ENCODE results near the gene ZDHHC18.

Gene ZDHHC18

GRCh38 chr1:26814377-26814776 lies 12.1 kb upstream of the ZDHHC18 start:
- H3K4me3 ChIP-seq (ENCODE audit: low read length in 2 of 2), result no peak overlapping the region
- no peaks in the 10 kb centered on the region for H3K27me3 ChIP-seq (ENCODE audit: control insufficient read depth in 2 of 2, insufficient read depth in 2 of 2, low read length in 2 of 2)
- H3K9ac ChIP-seq (ENCODE audit: low read depth in 1 of 2, low read length in 2 of 2), result no peak overlapping the region
- H3K9me3 ChIP-seq (ENCODE audit: control insufficient read depth in 2 of 2, low read length in 2 of 2), result no peaks in the 10 kb centered on the region
- H3K4me1 ChIP-seq (ENCODE audit: control insufficient read depth in 2 of 2, insufficient read depth in 2 of 2, low read length in 2 of 2), result no peaks in the 10 kb centered on the region
- no peaks in the 10 kb centered on the region for H3K36me3 ChIP-seq (ENCODE audit: control insufficient read depth in 2 of 2, insufficient read depth in 2 of 2, low read length in 2 of 2)
- H3K27ac ChIP-seq (ENCODE audit: low read depth in 2 of 2, low read length in 2 of 2), result no peak overlapping the region

- Histone ChIP-seq H3K9me3 (ENCODE audit: control insufficient read depth in 2 of 2, low read length in 2 of 2) (no peaks in the 10 kb centered on the region), H3K4me1 (ENCODE audit: control insufficient read depth in 2 of 2, insufficient read depth in 2 of 2, low read length in 2 of 2) (no peaks in the 10 kb centered on the region), H3K27me3 (ENCODE audit: control insufficient read depth in 2 of 2, insufficient read depth in 2 of 2, low read length in 2 of 2) (no peaks in the 10 kb centered on the region), H3K36me3 (ENCODE audit: control insufficient read depth in 2 of 2, insufficient read depth in 2 of 2, low read length in 2 of 2) (no peaks in the 10 kb centered on the region), H3K9ac (ENCODE audit: low read depth in 1 of 2, low read length in 2 of 2) (no peak overlapping the region), H3K4me3 (ENCODE audit: low read length in 2 of 2) (no peak overlapping the region), H3K27ac (ENCODE audit: low read depth in 2 of 2, low read length in 2 of 2) (no peak overlapping the region)
These were observed 11.6 kb upstream of the ZDHHC18 start for GRCh38 chr1:26814893-26815292.

- H3K36me3 ChIP-seq (ENCODE audit: control insufficient read depth in 2 of 2, insufficient read depth in 2 of 2, low read length in 2 of 2), result no peaks in the 10 kb centered on the region
- H3K9me3 ChIP-seq (ENCODE audit: control insufficient read depth in 2 of 2, low read length in 2 of 2), result no peaks in the 10 kb centered on the region
- H3K9ac ChIP-seq (ENCODE audit: low read depth in 1 of 2, low read length in 2 of 2), result no peak overlapping the region
- peaks cover 12 to 18% of the 10 kb centered on the region in 2 donors for H3K4me1 ChIP-seq (ENCODE audit: control insufficient read depth in 2 of 2, insufficient read depth in 2 of 2, low read length in 2 of 2)
- no peaks in the 10 kb centered on the region for H3K27me3 ChIP-seq (ENCODE audit: control insufficient read depth in 2 of 2, insufficient read depth in 2 of 2, low read length in 2 of 2)
- H3K4me3 ChIP-seq (ENCODE audit: low read length in 2 of 2), result peak overlapping the region; percentile 16 to 38
- peak overlapping the region in 1 of 2 donors; percentile 38 for H3K27ac ChIP-seq (ENCODE audit: low read depth in 2 of 2, low read length in 2 of 2)
These were observed 5.7 kb upstream of the ZDHHC18 start for GRCh38 chr1:26820784-26821269.

GRCh38 chr1:26822737-26823395 lies 3.6 kb upstream of the ZDHHC18 start:
- Histone ChIP-seq H3K9ac (ENCODE audit: low read depth in 1 of 2, low read length in 2 of 2) (no peak overlapping the region), H3K27me3 (ENCODE audit: control insufficient read depth in 2 of 2, insufficient read depth in 2 of 2, low read length in 2 of 2) (no peaks in the 10 kb centered on the region), H3K27ac (ENCODE audit: low read depth in 2 of 2, low read length in 2 of 2) (no peak overlapping the region), H3K36me3 (ENCODE audit: control insufficient read depth in 2 of 2, insufficient read depth in 2 of 2, low read length in 2 of 2) (no peaks in the 10 kb centered on the region), H3K4me3 (ENCODE audit: low read length in 2 of 2) (no peak overlapping the region), H3K9me3 (ENCODE audit: control insufficient read depth in 2 of 2, low read length in 2 of 2) (no peaks in the 10 kb centered on the region), H3K4me1 (ENCODE audit: control insufficient read depth in 2 of 2, insufficient read depth in 2 of 2, low read length in 2 of 2) (peaks cover 22 to 29% of the 10 kb centered on the region in 2 donors)

- H3K4me3 ChIP-seq (ENCODE audit: low read length in 2 of 2), result no peak overlapping the region
- H3K9ac ChIP-seq (ENCODE audit: low read depth in 1 of 2, low read length in 2 of 2), result no peak overlapping the region
- H3K27ac ChIP-seq (ENCODE audit: low read depth in 2 of 2, low read length in 2 of 2), result no peak overlapping the region
- no peaks in the 10 kb centered on the region for H3K27me3 ChIP-seq (ENCODE audit: control insufficient read depth in 2 of 2, insufficient read depth in 2 of 2, low read length in 2 of 2)
- peaks cover 32 to 43% of the 10 kb centered on the region in 2 donors for H3K4me1 ChIP-seq (ENCODE audit: control insufficient read depth in 2 of 2, insufficient read depth in 2 of 2, low read length in 2 of 2)
- H3K9me3 ChIP-seq (ENCODE audit: control insufficient read depth in 2 of 2, low read length in 2 of 2), result no peaks in the 10 kb centered on the region
- peaks cover 0 to 2% of the 10 kb centered on the region in 2 donors for H3K36me3 ChIP-seq (ENCODE audit: control insufficient read depth in 2 of 2, insufficient read depth in 2 of 2, low read length in 2 of 2)
These were observed 1.8 kb upstream of the ZDHHC18 start for GRCh38 chr1:26824731-26825130.

GRCh38 chr1:26827106-26827604 lies 667 bp downstream of the ZDHHC18 start:
- no peaks in the 10 kb centered on the region for H3K9me3 ChIP-seq (ENCODE audit: control insufficient read depth in 2 of 2, low read length in 2 of 2)
- peak overlapping the region; percentile 60 to 70 for H3K9ac ChIP-seq (ENCODE audit: low read depth in 1 of 2, low read length in 2 of 2)
- peaks cover 27 to 35% of the 10 kb centered on the region in 2 donors for H3K4me1 ChIP-seq (ENCODE audit: control insufficient read depth in 2 of 2, insufficient read depth in 2 of 2, low read length in 2 of 2)
- peak overlapping the region; percentile 31 to 80 for H3K27ac ChIP-seq (ENCODE audit: low read depth in 2 of 2, low read length in 2 of 2)
- no peaks in the 10 kb centered on the region for H3K27me3 ChIP-seq (ENCODE audit: control insufficient read depth in 2 of 2, insufficient read depth in 2 of 2, low read length in 2 of 2)
- H3K36me3 ChIP-seq (ENCODE audit: control insufficient read depth in 2 of 2, insufficient read depth in 2 of 2, low read length in 2 of 2), result peaks cover 4 to 9% of the 10 kb centered on the region in 2 donors
- peak overlapping the region; percentile 61 to 73 for H3K4me3 ChIP-seq (ENCODE audit: low read length in 2 of 2)

- peak overlapping the region; percentile 31 to 80 for H3K27ac ChIP-seq (ENCODE audit: low read depth in 2 of 2, low read length in 2 of 2)
- peaks cover 9 to 13% of the 10 kb centered on the region in 2 donors for H3K36me3 ChIP-seq (ENCODE audit: control insufficient read depth in 2 of 2, insufficient read depth in 2 of 2, low read length in 2 of 2)
- peak overlapping the region; percentile 61 to 73 for H3K4me3 ChIP-seq (ENCODE audit: low read length in 2 of 2)
- peaks cover 27 to 35% of the 10 kb centered on the region in 2 donors for H3K4me1 ChIP-seq (ENCODE audit: control insufficient read depth in 2 of 2, insufficient read depth in 2 of 2, low read length in 2 of 2)
- no peaks in the 10 kb centered on the region for H3K9me3 ChIP-seq (ENCODE audit: control insufficient read depth in 2 of 2, low read length in 2 of 2)
- H3K9ac ChIP-seq (ENCODE audit: low read depth in 1 of 2, low read length in 2 of 2), result peak overlapping the region; percentile 60 to 70
- H3K27me3 ChIP-seq (ENCODE audit: control insufficient read depth in 2 of 2, insufficient read depth in 2 of 2, low read length in 2 of 2), result no peaks in the 10 kb centered on the region
These were observed 1.2 kb downstream of the ZDHHC18 start for GRCh38 chr1:26827663-26828062.

GRCh38 chr1:26828411-26828991 lies 2.0 kb downstream of the ZDHHC18 start:
- Histone ChIP-seq H3K4me3 (ENCODE audit: low read length in 2 of 2) (peak overlapping the region in 1 of 2 donors; percentile 32), H3K36me3 (ENCODE audit: control insufficient read depth in 2 of 2, insufficient read depth in 2 of 2, low read length in 2 of 2) (peaks cover 18 to 21% of the 10 kb centered on the region in 2 donors), H3K27ac (ENCODE audit: low read depth in 2 of 2, low read length in 2 of 2) (peak overlapping the region; percentile 9 to 40), H3K4me1 (ENCODE audit: control insufficient read depth in 2 of 2, insufficient read depth in 2 of 2, low read length in 2 of 2) (peaks cover 31 to 35% of the 10 kb centered on the region in 2 donors), H3K9ac (ENCODE audit: low read depth in 1 of 2, low read length in 2 of 2) (no peak overlapping the region), H3K27me3 (ENCODE audit: control insufficient read depth in 2 of 2, insufficient read depth in 2 of 2, low read length in 2 of 2) (no peaks in the 10 kb centered on the region), H3K9me3 (ENCODE audit: control insufficient read depth in 2 of 2, low read length in 2 of 2) (no peaks in the 10 kb centered on the region)

GRCh38 chr1:26829184-26829911 lies 2.9 kb downstream of the ZDHHC18 start:
- Histone ChIP-seq H3K4me3 (ENCODE audit: low read length in 2 of 2) (peak overlapping the region in 1 of 2 donors; percentile 32), H3K36me3 (ENCODE audit: control insufficient read depth in 2 of 2, insufficient read depth in 2 of 2, low read length in 2 of 2) (peaks cover 25 to 26% of the 10 kb centered on the region in 2 donors), H3K9ac (ENCODE audit: low read depth in 1 of 2, low read length in 2 of 2) (no peak overlapping the region), H3K9me3 (ENCODE audit: control insufficient read depth in 2 of 2, low read length in 2 of 2) (no peaks in the 10 kb centered on the region), H3K27me3 (ENCODE audit: control insufficient read depth in 2 of 2, insufficient read depth in 2 of 2, low read length in 2 of 2) (no peaks in the 10 kb centered on the region), H3K4me1 (ENCODE audit: control insufficient read depth in 2 of 2, insufficient read depth in 2 of 2, low read length in 2 of 2) (peaks cover 35 to 40% of the 10 kb centered on the region in 2 donors), H3K27ac (ENCODE audit: low read depth in 2 of 2, low read length in 2 of 2) (peak overlapping the region in 1 of 2 donors; percentile 40)

- Histone ChIP-seq H3K4me3 (ENCODE audit: low read length in 2 of 2) (no peak overlapping the region), H3K27ac (ENCODE audit: low read depth in 2 of 2, low read length in 2 of 2) (no peak overlapping the region)
These were observed 4.6 kb downstream of the ZDHHC18 start for GRCh38 chr1:26831059-26831458.

More at GRCh38 chr1:26831059-26831458, 4.6 kb downstream of the ZDHHC18 start:
- no peaks in the 10 kb centered on the region for H3K27me3 ChIP-seq (ENCODE audit: control insufficient read depth in 2 of 2, insufficient read depth in 2 of 2, low read length in 2 of 2)
- H3K36me3 ChIP-seq (ENCODE audit: control insufficient read depth in 2 of 2, insufficient read depth in 2 of 2, low read length in 2 of 2), result peaks cover 32 to 40% of the 10 kb centered on the region in 2 donors
- no peak overlapping the region for H3K9ac ChIP-seq (ENCODE audit: low read depth in 1 of 2, low read length in 2 of 2)
- no peaks in the 10 kb centered on the region for H3K9me3 ChIP-seq (ENCODE audit: control insufficient read depth in 2 of 2, low read length in 2 of 2)
- H3K4me1 ChIP-seq (ENCODE audit: control insufficient read depth in 2 of 2, insufficient read depth in 2 of 2, low read length in 2 of 2), result peaks cover 29 to 30% of the 10 kb centered on the region in 2 donors
